Hepatocyte (in vitro differentiated cells): ENCODE data around the gene CRLF1. TPM values are rescaled to one million over a fixed set of nuclear protein-coding genes. Genes with fewer than 3 reads are reported as not detected.

Experiments
- DNase-seq: peaks from one replicate; pipeline ENCODE4 v3.0.0-alpha.2; 2016; ENCODE audit warnings: low spot score
- H2AFZ ChIP-seq: fragments of 200-600 bp; sonication (generic); 2 replicates; pipeline ENCODE4 v1.6.0; 2016; ENCODE audit warnings: antibody characterized with exemption, mild to moderate bottlenecking
- H3K27ac ChIP-seq: fragments of 200-600 bp; sonication (generic); 2 replicates; pipeline ENCODE4 v1.5.1; 2016; ENCODE audit warnings: mild to moderate bottlenecking
- H3K27me3 ChIP-seq: fragments of 200-600 bp; sonication (generic); 2 replicates; pipeline ENCODE4 v1.6.1; 2016
- H3K36me3 ChIP-seq: fragments of 200-600 bp; sonication (generic); replicated peaks from 2 replicates; pipeline ENCODE4 v1.5.1; 2016; ENCODE audit warnings: low read depth; ENCODE audit not compliant: insufficient read depth
- H3K4me1 ChIP-seq: fragments of 200-600 bp; sonication (generic); 2 replicates; pipeline ENCODE4 v1.5.1; 2016; ENCODE audit warnings: mild to moderate bottlenecking, moderate library complexity; ENCODE audit not compliant: insufficient read depth
- H3K4me2 ChIP-seq: fragments of 200-600 bp; sonication (generic); 2 replicates; pipeline ENCODE4 v1.6.0; 2016
- H3K4me3 ChIP-seq: fragments of 200-600 bp; sonication (generic); 2 replicates; pipeline ENCODE4 v1.5.1; 2016; ENCODE audit warnings: mild to moderate bottlenecking
- H3K79me2 ChIP-seq: fragments of 200-600 bp; sonication (generic); 2 replicates; pipeline ENCODE4 v1.6.0; 2017; ENCODE audit warnings: mild to moderate bottlenecking
- H3K9me2 ChIP-seq: fragments of 200-600 bp; sonication (generic); replicated peaks from 2 replicates; pipeline ENCODE4 v1.6.0; 2017; ENCODE audit warnings: mild to moderate bottlenecking; ENCODE audit not compliant: insufficient read depth
- H3K9me3 ChIP-seq: fragments of 200-600 bp; sonication (generic); 2 replicates; pipeline ENCODE4 v1.5.1; 2016; ENCODE audit warnings: low read depth, mild to moderate bottlenecking
- H4K20me1 ChIP-seq: fragments of 200-600 bp; sonication (generic); 2 replicates; pipeline ENCODE4 v1.6.0; 2016; ENCODE audit warnings: mild to moderate bottlenecking; ENCODE audit not compliant: insufficient read depth, poor library complexity, severe bottlenecking
- EZH2 ChIP-seq: fragments of 200-600 bp; sonication (generic); IDR thresholded peaks from 2 replicates; pipeline ENCODE4 v1.6.1; 2016; ENCODE audit warnings: antibody characterized with exemption, mild to moderate bottlenecking, borderline replicate concordance
- EZH2phosphoT487 ChIP-seq: fragments of 200-600 bp; sonication (generic); IDR thresholded peaks from one replicate; pipeline ENCODE4 v1.6.1; 2018; ENCODE audit warnings: antibody characterized with exemption, mild to moderate bottlenecking, low read depth, moderate library complexity; ENCODE audit not compliant: unreplicated experiment, severe bottlenecking
- WGBS: methylation state at CpG from one replicate; pipeline ENCODE4 v1.1.6; 2016; ENCODE audit warnings: low lambda C conversion rate; ENCODE audit errors: missing lambda C conversion rate; 5-methylcytosine and 5-hydroxymethylcytosine counted together
- polyA plus RNA-seq: library from polyadenylated mRNA; unstranded; fragments of >200 nt; fragmentation: Nextera tagmentation; extraction: Ambion mirVana; gene quantifications from 2 replicates; pipeline ENCODE4 v1.2.1, GENCODE V29; 2016
- total RNA-seq: library from RNA; depleted of rRNA; stranded (reverse); fragments of >200 nt; gene quantifications from 2 replicates; pipeline ENCODE4 v1.2.3, GENCODE V29; 2014
- TF ChIP-seq, protein P1 (sequence below): fragments of 200-600 bp; sonication (generic); IDR thresholded peaks from 2 replicates; pipeline ENCODE4 v1.5.1; 2016; ENCODE audit warnings: antibody characterized with exemption, mild to moderate bottlenecking; ENCODE audit not compliant: poor library complexity

CRLF1 gene
- total and polyA plus RNA-seq, 2 experiments from 2014 or later = 13.9 to 42.2 TPM

DNA sequence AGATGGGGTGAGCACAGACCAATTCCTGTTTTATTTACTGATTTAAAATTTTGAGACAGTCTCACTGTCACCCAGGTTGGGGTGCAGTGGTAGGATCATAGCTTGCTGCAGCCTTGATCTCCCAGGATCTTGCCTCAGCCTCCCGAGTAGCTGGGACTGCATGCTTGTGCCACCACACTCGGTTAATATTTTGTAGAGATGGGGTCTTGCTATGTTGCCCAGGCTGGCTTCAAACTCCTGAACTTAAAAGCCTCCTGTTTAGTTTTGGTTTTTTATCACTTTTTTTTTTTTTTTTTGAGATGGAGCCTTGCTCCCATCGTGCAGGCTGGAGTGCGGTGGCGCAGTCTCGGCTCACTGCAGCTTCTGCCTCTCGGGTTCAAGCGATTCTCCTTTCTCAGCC, 30.2 kb downstream of the CRLF1 start:
- Histone ChIP-seq H3K36me3 (no peaks in the 10 kb centered on the region), H4K20me1 (peaks cover 13% of the 10 kb centered on the region), H3K9me2 (no peaks in the 10 kb centered on the region), H3K27ac (no peak overlapping the region), H2AFZ (no peak overlapping the region), H3K79me2 (peaks cover 20% of the 10 kb centered on the region), H3K27me3 (no peaks in the 10 kb centered on the region), H3K4me2 (no peak overlapping the region), H3K4me3 (no peak overlapping the region), H3K9me3 (no peaks in the 10 kb centered on the region), H3K4me1 (peaks cover 12% of the 10 kb centered on the region)
- no peak for DNase-seq
- 94% methylated on average over 8 of the region's 8 CpGs for WGBS
- TF ChIP-seq EZH2 = no peak
- no peak for TF ChIP-seq EZH2phosphoT487
- TF ChIP-seq, protein P1, sequence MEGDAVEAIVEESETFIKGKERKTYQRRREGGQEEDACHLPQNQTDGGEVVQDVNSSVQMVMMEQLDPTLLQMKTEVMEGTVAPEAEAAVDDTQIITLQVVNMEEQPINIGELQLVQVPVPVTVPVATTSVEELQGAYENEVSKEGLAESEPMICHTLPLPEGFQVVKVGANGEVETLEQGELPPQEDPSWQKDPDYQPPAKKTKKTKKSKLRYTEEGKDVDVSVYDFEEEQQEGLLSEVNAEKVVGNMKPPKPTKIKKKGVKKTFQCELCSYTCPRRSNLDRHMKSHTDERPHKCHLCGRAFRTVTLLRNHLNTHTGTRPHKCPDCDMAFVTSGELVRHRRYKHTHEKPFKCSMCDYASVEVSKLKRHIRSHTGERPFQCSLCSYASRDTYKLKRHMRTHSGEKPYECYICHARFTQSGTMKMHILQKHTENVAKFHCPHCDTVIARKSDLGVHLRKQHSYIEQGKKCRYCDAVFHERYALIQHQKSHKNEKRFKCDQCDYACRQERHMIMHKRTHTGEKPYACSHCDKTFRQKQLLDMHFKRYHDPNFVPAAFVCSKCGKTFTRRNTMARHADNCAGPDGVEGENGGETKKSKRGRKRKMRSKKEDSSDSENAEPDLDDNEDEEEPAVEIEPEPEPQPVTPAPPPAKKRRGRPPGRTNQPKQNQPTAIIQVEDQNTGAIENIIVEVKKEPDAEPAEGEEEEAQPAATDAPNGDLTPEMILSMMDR = no peak

DNA sequence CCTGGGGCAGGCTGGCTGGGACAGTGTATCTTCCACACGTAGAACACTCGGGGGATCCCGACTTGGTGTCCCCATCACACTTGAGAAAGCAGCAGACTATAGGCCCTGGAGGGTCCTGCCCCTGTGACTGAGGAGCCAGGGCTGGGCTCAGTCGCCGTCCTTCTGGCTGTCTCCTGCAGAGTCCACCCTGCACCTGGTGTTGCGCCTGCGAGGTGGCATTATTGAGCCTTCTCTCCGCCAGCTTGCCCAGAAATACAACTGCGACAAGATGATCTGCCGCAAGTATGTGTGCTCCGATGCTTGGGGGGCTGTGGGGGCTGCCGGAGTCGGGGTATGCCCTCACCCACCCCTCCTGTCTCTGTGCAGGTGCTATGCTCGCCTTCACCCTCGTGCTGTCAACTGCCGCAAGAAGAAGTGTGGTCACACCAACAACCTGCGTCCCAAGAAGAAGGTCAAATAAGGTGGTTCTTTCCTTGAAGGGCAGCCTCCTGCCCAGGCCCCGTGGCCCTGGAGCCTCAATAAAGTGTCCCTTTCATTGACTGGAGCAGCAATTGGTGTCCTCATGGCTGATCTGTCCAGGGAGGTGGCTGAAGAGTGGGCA, 31.8 kb downstream of the CRLF1 start:
- WGBS = 98% methylated on average over 18 of the region's 18 CpGs
- Histone ChIP-seq H3K36me3 (no peaks in the 10 kb centered on the region), H3K79me2 (peaks cover 20% of the 10 kb centered on the region), H3K9me3 (no peaks in the 10 kb centered on the region), H3K27me3 (no peaks in the 10 kb centered on the region), H2AFZ (no peak overlapping the region), H3K9me2 (no peaks in the 10 kb centered on the region), H4K20me1 (peaks cover 13% of the 10 kb centered on the region), H3K4me2 (no peak overlapping the region), H3K4me1 (peaks cover 12% of the 10 kb centered on the region), H3K27ac (no peak overlapping the region), H3K4me3 (no peak overlapping the region)
- TF ChIP-seq EZH2 = no peak
- TF ChIP-seq, protein P1 = no peak
- no peak for TF ChIP-seq EZH2phosphoT487
- no peak for DNase-seq

DNA sequence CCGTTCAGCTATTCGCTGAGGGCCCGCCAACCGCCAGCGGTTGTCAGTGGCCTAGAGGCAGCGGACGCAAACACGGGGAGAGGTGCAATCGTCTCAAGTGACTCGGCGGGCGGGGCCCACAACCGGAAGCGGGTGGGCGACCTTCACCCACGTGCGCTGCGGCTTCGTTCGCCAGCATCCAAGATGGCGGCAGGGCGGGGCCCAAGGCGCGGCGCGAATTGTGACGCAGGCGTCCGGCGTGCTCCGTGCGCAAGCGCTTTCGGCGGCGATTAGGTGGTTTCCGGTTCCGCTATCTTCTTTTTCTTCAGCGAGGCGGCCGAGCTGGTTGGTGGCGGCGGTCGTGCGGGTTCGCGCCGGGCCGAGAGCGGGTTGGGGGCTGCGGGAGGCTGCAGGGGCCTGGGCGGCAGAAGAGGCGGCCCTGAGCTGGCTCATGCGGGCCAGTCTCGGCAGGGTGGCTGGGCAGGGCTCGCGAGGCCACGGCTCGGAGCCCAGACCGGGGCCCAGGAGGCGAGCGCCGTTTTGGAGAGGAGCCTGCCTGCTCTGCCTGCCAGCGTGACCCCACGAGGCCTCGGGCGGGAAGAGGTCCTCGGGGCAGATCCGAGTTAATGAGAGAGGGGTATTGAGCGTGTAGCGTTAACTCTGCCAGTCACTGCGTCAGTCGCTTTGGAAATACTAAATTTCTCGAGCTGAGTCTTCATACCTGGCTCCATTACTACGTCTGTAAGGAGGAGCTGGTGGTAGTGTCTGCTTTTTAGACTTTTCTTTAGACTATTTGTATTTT, 34.8 kb downstream of the CRLF1 start, which contains the start of gene UBA52:
UBA52 (plus strand) TSS at position 294 of the 781 bp plus-strand sequence. CDS start 1,444 bp downstream, outside the sequence.
- peak within 1 kb of the TSS; percentile 86 for H3K27ac ChIP-seq
- peaks cover 20% of the 10 kb centered on the region for H3K79me2 ChIP-seq
- no peaks in the 10 kb centered on the region for H3K36me3 ChIP-seq
- H3K9me3 ChIP-seq = no peaks in the 10 kb centered on the region
- under 1% methylated on average over 42 of the region's 75 CpGs for WGBS
- H3K4me2 ChIP-seq = peak within 1 kb of the TSS; percentile 98
- TF ChIP-seq EZH2phosphoT487 = no peak
- no peak for TF ChIP-seq EZH2
- TF ChIP-seq, protein P1 = no peak
- peak; percentile 99 for DNase-seq
- H3K9me2 ChIP-seq = no peaks in the 10 kb centered on the region
- H3K4me1 ChIP-seq = peaks cover 12% of the 10 kb centered on the region
- H4K20me1 ChIP-seq = peaks cover 13% of the 10 kb centered on the region
- peak within 1 kb of the TSS; percentile 67 for H3K4me3 ChIP-seq
- H2AFZ ChIP-seq = peak within 1 kb of the TSS; percentile 42
- no peaks in the 10 kb centered on the region for H3K27me3 ChIP-seq
